ENCODE measurements around the gene CRIM1. TPM values are rescaled to one million over a fixed set of nuclear protein-coding genes. Genes with fewer than 3 reads are reported as not detected.
A peak's percentile ranks its signal among the peaks of the same experiment; 100 is the strongest.

The CRIM1 gene
- total and polyA plus RNA-seq, 12 donors = 7.6 to 66.3 (median 24.3) TPM

DNA sequence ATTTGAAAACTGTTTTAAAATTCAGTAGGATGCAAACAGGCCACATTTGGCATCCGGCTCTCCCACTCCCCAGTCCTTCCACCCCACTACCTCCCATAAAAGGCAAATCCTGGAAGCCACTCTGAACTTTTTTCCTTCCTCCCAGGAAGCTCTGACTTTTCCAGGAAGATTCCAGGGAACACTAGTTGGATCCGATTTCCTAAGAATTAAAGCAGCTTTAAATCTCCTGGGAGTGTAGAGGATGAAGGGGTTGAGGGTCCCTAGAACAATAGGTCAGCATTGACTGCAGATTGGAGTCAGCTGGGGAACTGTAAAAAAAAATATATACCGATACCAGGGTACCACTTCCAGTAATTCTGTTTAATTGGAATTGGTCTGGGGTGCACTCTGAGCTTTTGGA is 76.9 kb downstream of the CRIM1 start:
- no peak for DNase-seq
- TF ChIP-seq, protein P1, sequence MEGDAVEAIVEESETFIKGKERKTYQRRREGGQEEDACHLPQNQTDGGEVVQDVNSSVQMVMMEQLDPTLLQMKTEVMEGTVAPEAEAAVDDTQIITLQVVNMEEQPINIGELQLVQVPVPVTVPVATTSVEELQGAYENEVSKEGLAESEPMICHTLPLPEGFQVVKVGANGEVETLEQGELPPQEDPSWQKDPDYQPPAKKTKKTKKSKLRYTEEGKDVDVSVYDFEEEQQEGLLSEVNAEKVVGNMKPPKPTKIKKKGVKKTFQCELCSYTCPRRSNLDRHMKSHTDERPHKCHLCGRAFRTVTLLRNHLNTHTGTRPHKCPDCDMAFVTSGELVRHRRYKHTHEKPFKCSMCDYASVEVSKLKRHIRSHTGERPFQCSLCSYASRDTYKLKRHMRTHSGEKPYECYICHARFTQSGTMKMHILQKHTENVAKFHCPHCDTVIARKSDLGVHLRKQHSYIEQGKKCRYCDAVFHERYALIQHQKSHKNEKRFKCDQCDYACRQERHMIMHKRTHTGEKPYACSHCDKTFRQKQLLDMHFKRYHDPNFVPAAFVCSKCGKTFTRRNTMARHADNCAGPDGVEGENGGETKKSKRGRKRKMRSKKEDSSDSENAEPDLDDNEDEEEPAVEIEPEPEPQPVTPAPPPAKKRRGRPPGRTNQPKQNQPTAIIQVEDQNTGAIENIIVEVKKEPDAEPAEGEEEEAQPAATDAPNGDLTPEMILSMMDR (IDR thresholded peaks at IDR 0.05) = no peak
- no peak for TF ChIP-seq POLR2A (IDR thresholded peaks at IDR 0.05)
- no peaks in the 10 kb centered on the region for H3K9me3 ChIP-seq (replicated peaks in 1 of 3)
- no peaks in the 10 kb centered on the region for H3K27me3 ChIP-seq
- H3K4me1 ChIP-seq (replicated peaks in 1 of 2) = peaks cover 0 to 4% of the 10 kb centered on the region in 2 donors
- no peak overlapping the region for H3K4me3 ChIP-seq
- H3K27ac ChIP-seq = peak overlapping the region in 2 of 5 donors; percentile 19 to 69
- no peaks in the 10 kb centered on the region for H3K36me3 ChIP-seq (replicated peaks in 1 of 2)
- intact Hi-C loops (cut with DNase I) = no loop called here
- WGBS, 4 donors = 71 to 76% (median 73%) methylated on average over 3 of the region's 3 CpGs

DNA sequence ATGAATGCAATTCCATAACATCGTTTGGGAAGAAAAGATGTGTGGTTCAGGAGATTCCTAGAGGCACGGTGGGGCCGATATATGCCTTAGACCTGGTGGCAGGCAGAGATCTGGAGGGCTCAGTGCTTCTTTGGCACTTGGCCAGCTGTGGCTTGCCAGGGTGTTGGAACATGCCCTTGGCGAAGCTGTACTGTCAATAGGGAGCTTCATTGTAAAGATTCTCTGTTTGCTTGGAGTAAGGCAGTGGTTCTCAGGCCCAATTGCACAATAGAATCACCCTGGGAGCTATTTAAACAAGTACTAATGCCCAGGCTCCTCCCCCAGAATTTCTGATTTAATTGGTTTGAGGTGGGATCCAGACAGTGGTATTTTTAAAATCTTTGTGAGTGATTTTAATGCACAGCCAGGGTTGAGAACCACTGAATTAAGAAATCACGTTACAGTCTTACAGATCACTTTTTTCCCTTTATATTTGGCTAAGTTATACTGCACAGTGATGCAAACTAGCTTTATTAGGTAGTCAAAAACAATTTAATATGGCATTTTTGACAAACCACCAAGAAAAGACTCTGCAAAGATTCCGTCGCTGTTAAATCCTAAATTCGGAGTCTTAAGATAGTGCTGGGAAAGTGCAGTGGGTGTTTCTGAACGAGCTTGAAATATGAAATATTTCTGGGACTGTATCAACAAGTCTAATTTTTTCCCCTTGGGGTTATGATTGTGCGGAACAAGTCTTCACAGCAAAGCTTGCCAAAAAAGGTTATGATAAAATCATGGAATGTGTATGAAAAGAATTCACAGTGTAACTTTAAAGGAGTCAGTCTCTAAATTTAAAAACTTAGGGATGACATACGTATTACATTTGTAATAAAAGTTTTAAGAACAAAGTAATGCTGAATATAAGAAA is 78.0 kb downstream of the CRIM1 start:
- WGBS, 4 donors = 66 to 86% (median 74%) methylated on average over 10 to 11 of the region's 11 CpGs
- H3K9me3 ChIP-seq (replicated peaks in 1 of 3) = no peaks in the 10 kb centered on the region
- no peaks in the 10 kb centered on the region for H3K36me3 ChIP-seq (replicated peaks in 1 of 2)
- no peak for TF ChIP-seq POLR2A (IDR thresholded peaks at IDR 0.05)
- TF ChIP-seq, protein P1 (IDR thresholded peaks at IDR 0.05) = no peak
- intact Hi-C loops (cut with DNase I) = no loop called here
- peak in 1 of 7 donors; percentile 15 for DNase-seq
- no peaks in the 10 kb centered on the region for H3K27me3 ChIP-seq
- H3K27ac ChIP-seq = peak overlapping the region in 2 of 5 donors; percentile 19 to 69
- H3K4me1 ChIP-seq (replicated peaks in 1 of 2) = peaks cover 0 to 4% of the 10 kb centered on the region in 2 donors
- H3K4me3 ChIP-seq = no peak overlapping the region

DNA sequence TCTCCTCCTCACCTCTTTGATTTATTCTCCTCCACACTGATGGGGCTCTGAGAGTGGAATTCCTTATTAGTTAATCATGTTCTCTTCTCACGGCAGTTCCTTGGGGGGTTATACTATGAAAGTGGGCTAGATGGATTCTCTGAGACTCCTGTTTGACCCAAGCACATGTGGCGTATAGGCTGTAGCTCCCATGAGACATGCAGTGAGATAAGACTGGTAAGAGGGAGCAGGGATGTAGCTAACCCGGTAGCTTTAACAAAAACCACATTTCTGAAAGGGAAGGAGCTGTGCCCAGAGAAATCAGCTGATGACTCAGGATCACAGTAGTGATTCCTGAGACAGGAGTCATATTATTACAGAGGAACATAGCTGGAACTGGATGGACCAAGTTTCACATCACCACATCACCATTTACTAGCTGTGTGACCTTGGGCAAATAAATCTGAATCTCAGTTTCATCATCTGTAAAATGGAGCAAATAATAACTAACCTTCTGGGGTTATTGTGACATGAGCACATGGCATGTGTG is 82.9 kb downstream of the CRIM1 start:
- H3K27ac ChIP-seq = peak overlapping the region in 1 of 5 donors; percentile 40
- no peaks in the 10 kb centered on the region for H3K27me3 ChIP-seq
- peaks cover 0 to 9% of the 10 kb centered on the region in 2 donors for H3K4me1 ChIP-seq (replicated peaks in 1 of 2)
- TF ChIP-seq, protein P1 (IDR thresholded peaks at IDR 0.05) = no peak
- TF ChIP-seq POLR2A (IDR thresholded peaks at IDR 0.05) = no peak
- H3K4me3 ChIP-seq = no peak overlapping the region
- no peak for DNase-seq
- H3K9me3 ChIP-seq (replicated peaks in 1 of 3) = no peaks in the 10 kb centered on the region
- WGBS, 4 donors = 51 to 61% (median 59%) methylated on average over 3 of the region's 3 CpGs
- intact Hi-C loops (cut with DNase I) = no loop called here
- peaks cover 0 to 9% of the 10 kb centered on the region in 2 donors for H3K36me3 ChIP-seq (replicated peaks in 1 of 2)

DNA sequence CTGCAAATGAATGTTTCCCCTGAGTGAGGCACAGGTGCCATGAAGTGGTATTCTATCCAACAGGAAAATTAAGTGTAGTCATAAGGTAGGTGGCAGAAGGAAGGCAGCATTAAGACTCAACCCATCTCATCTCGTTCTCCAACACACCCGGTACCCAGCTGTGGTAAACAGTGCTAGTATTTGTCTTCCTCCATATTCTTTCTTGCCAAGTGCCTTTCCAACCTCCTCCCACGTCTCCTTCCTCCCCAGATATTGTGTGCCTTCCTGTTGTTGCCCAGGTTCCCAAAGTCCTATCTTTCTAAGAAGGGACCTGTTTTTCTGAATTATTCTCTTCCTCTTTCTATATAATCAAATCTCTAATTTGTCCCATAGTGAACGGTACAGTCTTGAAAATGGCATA is 83.5 kb downstream of the CRIM1 start:
- Histone ChIP-seq H3K36me3 (replicated peaks in 1 of 2) (peaks cover 0 to 11% of the 10 kb centered on the region in 2 donors), H3K4me3 (no peak overlapping the region), H3K9me3 (replicated peaks in 1 of 3) (no peaks in the 10 kb centered on the region), H3K27me3 (no peaks in the 10 kb centered on the region), H3K27ac (peak overlapping the region in 1 of 5 donors; percentile 40), H3K4me1 (replicated peaks in 1 of 2) (peaks cover 0 to 9% of the 10 kb centered on the region in 2 donors)
- 85 to 95% (median 89%) methylated on average over 4 of the region's 4 CpGs for WGBS, 4 donors
- TF ChIP-seq POLR2A (IDR thresholded peaks at IDR 0.05) = no peak
- TF ChIP-seq, protein P1 (IDR thresholded peaks at IDR 0.05) = no peak
- intact Hi-C loops (cut with DNase I) = no loop called here
- no peak for DNase-seq
